A549 (cell line): ENCODE measurements around the gene TMEM221.

Experiments
- CHD2 ChIP-seq: fragments of 150-350 bp; IDR thresholded peaks from 2 replicates; pipeline ENCODE4 v1.6.1; 2014; ENCODE audit warnings: low read length; ENCODE audit not compliant: partially characterized antibody
- CHD4 ChIP-seq: fragments of 200-600 bp; sonication (generic); IDR thresholded peaks from 2 replicates; pipeline ENCODE4 v1.6.1; 2016; ENCODE audit warnings: antibody characterized with exemption, mild to moderate bottlenecking, borderline replicate concordance
- CTCF ChIP-seq: fragments of >200 bp; sonication (Bioruptor Twin); formaldehyde crosslinking; IDR thresholded peaks from 3 replicates; pipeline ENCODE4 v1.5.1; 2016
- KDM1A ChIP-seq: fragments of 200-600 bp; sonication (generic); IDR thresholded peaks from 2 replicates; pipeline ENCODE4 v1.6.1; 2016; ENCODE audit warnings: low read depth, mild to moderate bottlenecking
- MAZ ChIP-seq: fragments of 150-350 bp; IDR thresholded peaks from 2 replicates; pipeline ENCODE4 v1.6.1; 2014; ENCODE audit warnings: antibody characterized with exemption, low read depth, low read length, borderline replicate concordance
- MYC ChIP-seq: IDR thresholded peaks from 2 replicates; pipeline ENCODE4 v1.6.1; 2012; ENCODE audit warnings: mild to moderate bottlenecking, inconsistent platforms, low read length, improper control_type of control experiment, borderline replicate concordance
- RCOR1 ChIP-seq: fragments of 150-350 bp; IDR thresholded peaks from 2 replicates; pipeline ENCODE4 v1.6.1; 2014; ENCODE audit warnings: antibody characterized with exemption, low read length, low read depth
- REST ChIP-seq: fragments of 200-600 bp; sonication (generic); IDR thresholded peaks from 2 replicates; pipeline ENCODE4 v1.6.1; 2016; ENCODE audit warnings: antibody characterized with exemption, mild to moderate bottlenecking, moderate library complexity
- RFX5 ChIP-seq: fragments of 450-650 bp; IDR thresholded peaks from 2 replicates; pipeline ENCODE4 v1.7.1; 2014; ENCODE audit warnings: antibody characterized with exemption, mild to moderate bottlenecking, moderate library complexity
- USF2 ChIP-seq: fragments of 450-650 bp; IDR thresholded peaks from 2 replicates; pipeline ENCODE4 v1.6.1; 2014; ENCODE audit warnings: antibody characterized with exemption

GRCh38 chr19:17495639-17496296 lies 47.3 kb upstream of the TMEM221 start:
- TF ChIP-seq RCOR1 (no peak), REST (no peak), CHD2 (no peak), RFX5 (no peak), MYC (no peak), USF2 (no peak), MAZ (no peak), CTCF (no peak), KDM1A (no peak), CHD4 (no peak)
